Calu3 (cell line): ENCODE measurements around the gene DTD2. TPM values are rescaled to one million over a fixed set of nuclear protein-coding genes. Genes with fewer than 3 reads are reported as not detected.

Experiments
- BruUV-seq: library from RNA; stranded (reverse); fragments of 400-500 nt; replicated peaks from 2 replicates; lab custom pipeline; 2021; lab: Mats Ljungman, UMichigan
- CTCF ChIA-PET: fragments of 300-600 bp; sonication (Branson Sonifier 250); formaldehyde crosslinking; loops from one replicate; lab custom pipeline; 2022; ENCODE audit warnings: antibody characterized with exemption; lab: Charles Lee
- DNase-seq: peaks from one replicate; pipeline ENCODE4 v3.0.0; 2022
- H3K27ac Mint-ChIP-seq: one replicate; pipeline ENCODE4 v1.8.0; 2022; ENCODE audit warnings: mixed read lengths; ENCODE audit not compliant: unreplicated experiment
- H3K27me3 Mint-ChIP-seq: one replicate; pipeline ENCODE4 v1.8.0; 2022; ENCODE audit warnings: mixed read lengths; ENCODE audit not compliant: unreplicated experiment
- H3K36me3 Mint-ChIP-seq: one replicate; pipeline ENCODE4 v1.8.0; 2022; ENCODE audit warnings: mild to moderate bottlenecking, moderate library complexity, mixed read lengths; ENCODE audit not compliant: insufficient read depth, unreplicated experiment
- H3K4me1 Mint-ChIP-seq: one replicate; pipeline ENCODE4 v1.8.0; 2022; ENCODE audit warnings: mild to moderate bottlenecking, low read depth, mixed read lengths; ENCODE audit not compliant: unreplicated experiment
- H3K4me3 Mint-ChIP-seq: one replicate; pipeline ENCODE4 v1.8.0; 2022; ENCODE audit warnings: mild to moderate bottlenecking, low read depth, moderate library complexity, mixed read lengths; ENCODE audit not compliant: unreplicated experiment
- H3K9me3 Mint-ChIP-seq: one replicate; pipeline ENCODE4 v1.8.0; 2022; ENCODE audit warnings: low read depth, mixed read lengths; ENCODE audit not compliant: unreplicated experiment
- intact Hi-C: fragments of 100-400 bp; cut with micrococcal nuclease; formaldehyde crosslinking; loops from one replicate; pipeline ENCODE4 v1.10.0; 2022; ENCODE audit not compliant: unreplicated experiment
- total RNA-seq: library from RNA; stranded (reverse); gene quantifications from 2 replicates; pipeline ENCODE4 v1.2.3, GENCODE V29; 2022
- TF ChIP-seq, protein P1 (sequence below): fragments of 200-600 bp; IDR thresholded peaks from one replicate; pipeline ENCODE4 v1.8.0; 2022; ENCODE audit warnings: antibody characterized with exemption; ENCODE audit not compliant: unreplicated experiment

Gene DTD2
- total RNA-seq, 1 experiment from 2014 or later: 12.2 TPM

DNA sequence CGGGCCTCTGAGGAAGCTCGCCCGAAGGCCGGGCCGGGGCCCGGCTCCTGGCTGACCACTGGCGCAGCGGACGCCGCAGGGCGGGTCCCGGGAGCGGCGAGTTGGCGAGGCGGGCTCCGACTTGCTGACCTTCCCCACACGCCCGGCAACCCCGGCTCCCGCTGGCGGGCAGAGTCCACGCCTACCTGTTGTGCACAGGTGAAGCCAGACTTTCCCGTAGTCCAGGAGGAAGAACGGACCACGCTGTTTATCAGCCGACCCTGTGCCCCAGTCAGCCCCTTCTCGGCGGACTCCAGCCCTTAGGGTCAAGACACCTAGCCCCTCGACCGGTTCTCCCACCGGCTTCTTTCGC is 37.4 kb downstream of the DTD2 start:
- Mint-ChIP-seq H3K4me3 (peak overlapping the region; percentile 100), H3K27me3 (no peaks in the 10 kb centered on the region), H3K9me3 (no peaks in the 10 kb centered on the region), H3K4me1 (peaks cover 22% of the 10 kb centered on the region), H3K27ac (peak overlapping the region; percentile 98), H3K36me3 (peaks cover 15% of the 10 kb centered on the region)
- no TSS peak for BruUV-seq
- intact Hi-C loops: loop anchor here (2.0 kb wide), 1 partner anchor 31 kb away; no protein-coding TSS in a partner anchor
- CTCF ChIA-PET: interaction anchor here (0.9 kb wide), 1 partner anchor 29 kb away, joined by 5 read pairs; no protein-coding TSS in a partner anchor
- TF ChIP-seq, protein P1, sequence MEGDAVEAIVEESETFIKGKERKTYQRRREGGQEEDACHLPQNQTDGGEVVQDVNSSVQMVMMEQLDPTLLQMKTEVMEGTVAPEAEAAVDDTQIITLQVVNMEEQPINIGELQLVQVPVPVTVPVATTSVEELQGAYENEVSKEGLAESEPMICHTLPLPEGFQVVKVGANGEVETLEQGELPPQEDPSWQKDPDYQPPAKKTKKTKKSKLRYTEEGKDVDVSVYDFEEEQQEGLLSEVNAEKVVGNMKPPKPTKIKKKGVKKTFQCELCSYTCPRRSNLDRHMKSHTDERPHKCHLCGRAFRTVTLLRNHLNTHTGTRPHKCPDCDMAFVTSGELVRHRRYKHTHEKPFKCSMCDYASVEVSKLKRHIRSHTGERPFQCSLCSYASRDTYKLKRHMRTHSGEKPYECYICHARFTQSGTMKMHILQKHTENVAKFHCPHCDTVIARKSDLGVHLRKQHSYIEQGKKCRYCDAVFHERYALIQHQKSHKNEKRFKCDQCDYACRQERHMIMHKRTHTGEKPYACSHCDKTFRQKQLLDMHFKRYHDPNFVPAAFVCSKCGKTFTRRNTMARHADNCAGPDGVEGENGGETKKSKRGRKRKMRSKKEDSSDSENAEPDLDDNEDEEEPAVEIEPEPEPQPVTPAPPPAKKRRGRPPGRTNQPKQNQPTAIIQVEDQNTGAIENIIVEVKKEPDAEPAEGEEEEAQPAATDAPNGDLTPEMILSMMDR: no peak
- DNase-seq: peak; percentile 78

- BruUV-seq: TSS peak; percentile 52
- DNase-seq: no peak
- intact Hi-C loops: loop anchor here (2.0 kb wide), 1 partner anchor 31 kb away; no protein-coding TSS in a partner anchor
- TF ChIP-seq, protein P1: no peak
- H3K36me3 Mint-ChIP-seq: peaks cover 15% of the 10 kb centered on the region
- CTCF ChIA-PET: interaction anchor here (0.6 kb wide), 2 partner anchors 45 to 60 kb away, joined by 3 to 4 read pairs; no protein-coding TSS in a partner anchor
- no peaks in the 10 kb centered on the region for H3K9me3 Mint-ChIP-seq
- peak overlapping the region; percentile 100 for H3K4me3 Mint-ChIP-seq
- peak overlapping the region; percentile 62 for H3K27ac Mint-ChIP-seq
- peaks cover 27% of the 10 kb centered on the region for H3K4me1 Mint-ChIP-seq
- no peaks in the 10 kb centered on the region for H3K27me3 Mint-ChIP-seq
Measured at GRCh38 chr14:31419179-31419966, 37.9 kb downstream of the DTD2 start.

GRCh38 chr14:31418440-31418839 is 38.9 kb downstream of the DTD2 start:
- TF ChIP-seq, protein P1: no peak
- intact Hi-C loops: loop anchor here (2.0 kb wide), 1 partner anchor 32 kb away; no protein-coding TSS in a partner anchor
- no peak overlapping the region for H3K27ac Mint-ChIP-seq
- CTCF ChIA-PET: interaction anchor here (0.6 kb wide), 1 partner anchor 46 kb away, joined by 4 read pairs; no protein-coding TSS in a partner anchor
- no peaks in the 10 kb centered on the region for H3K9me3 Mint-ChIP-seq
- DNase-seq: no peak
- H3K4me3 Mint-ChIP-seq: no peak overlapping the region
- H3K4me1 Mint-ChIP-seq: peaks cover 35% of the 10 kb centered on the region
- H3K36me3 Mint-ChIP-seq: peaks cover 15% of the 10 kb centered on the region
- BruUV-seq: no TSS peak
- no peaks in the 10 kb centered on the region for H3K27me3 Mint-ChIP-seq

GRCh38 chr14:31414190-31414833 is 43.0 kb downstream of the DTD2 start:
- Mint-ChIP-seq H3K27ac (peak overlapping the region; percentile 43), H3K27me3 (no peaks in the 10 kb centered on the region), H3K9me3 (no peaks in the 10 kb centered on the region), H3K4me1 (peaks cover 20% of the 10 kb centered on the region), H3K4me3 (peak overlapping the region; percentile 8), H3K36me3 (peaks cover under 1% of the 10 kb centered on the region)
- TF ChIP-seq, protein P1: no peak
- no TSS peak for BruUV-seq
- CTCF ChIA-PET: interaction anchor here (1.3 kb wide), 1 partner anchor 35 kb away, joined by 4 read pairs; no protein-coding TSS in a partner anchor
- DNase-seq: no peak
- intact Hi-C loops: no loop called here
